D721Med (cell line): Measurements from ENCODE around the gene PRB2.
"Not testable (repeated sequence)": the region's sequence is repeated elsewhere in the genome, so short reads cannot be mapped to it uniquely, and the experiment has no call there.

ENCODE experiments used
- DNase-seq: peaks from one replicate; pipeline ENCODE4 v3.0.0; 2011; ENCODE audit warnings: low spot score; ENCODE audit not compliant: insufficient read length
- FAIRE-seq: peaks from 2 replicates; lab custom pipeline; 2011; peaks lifted over from hg19 to GRCh38; lab: Jason Lieb, UNC
- CTCF ChIP-seq: IDR thresholded peaks from 2 replicates; pipeline ENCODE4 v1.5.1; 2012; ENCODE audit warnings: mild to moderate bottlenecking, control low read depth; ENCODE audit not compliant: insufficient read depth; ENCODE audit errors: missing control alignments

PRB2 gene

GRCh38 chr12:11395467-11395866, at the start of gene PRB2:
PRB2 (minus strand) TSS chr12:11395567; CDS start chr12:11395529, 38 bp downstream.
- not testable (repeated sequence) for DNase-seq, FAIRE-seq

- no peak for DNase-seq
- no peak for TF ChIP-seq CTCF
- no peak for FAIRE-seq
Observed at GRCh38 chr12:11437966-11438365, 42.6 kb upstream of the PRB2 start.

DNA sequence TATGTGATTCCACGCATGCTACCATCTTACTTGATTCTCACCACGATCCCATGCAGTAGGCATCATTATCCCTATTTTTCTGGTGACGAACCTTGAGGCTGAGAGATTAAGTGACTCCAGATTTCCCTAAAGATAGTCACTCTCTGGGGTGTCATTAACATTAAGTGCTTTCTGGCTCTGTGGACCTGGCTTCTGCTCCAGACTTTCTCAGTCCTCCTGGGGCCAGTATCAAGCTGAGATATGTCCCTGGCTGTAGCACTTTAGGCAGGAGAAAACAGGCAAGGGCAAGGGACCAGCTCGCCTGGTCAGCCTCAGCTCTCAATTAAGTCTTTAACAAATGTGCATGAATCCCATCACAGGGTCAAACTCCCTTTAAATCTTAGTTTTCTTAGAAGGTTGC, 38.3 kb upstream of the PRB2 start:
- no peak for TF ChIP-seq CTCF
- DNase-seq: no peak
- FAIRE-seq: no peak

DNA sequence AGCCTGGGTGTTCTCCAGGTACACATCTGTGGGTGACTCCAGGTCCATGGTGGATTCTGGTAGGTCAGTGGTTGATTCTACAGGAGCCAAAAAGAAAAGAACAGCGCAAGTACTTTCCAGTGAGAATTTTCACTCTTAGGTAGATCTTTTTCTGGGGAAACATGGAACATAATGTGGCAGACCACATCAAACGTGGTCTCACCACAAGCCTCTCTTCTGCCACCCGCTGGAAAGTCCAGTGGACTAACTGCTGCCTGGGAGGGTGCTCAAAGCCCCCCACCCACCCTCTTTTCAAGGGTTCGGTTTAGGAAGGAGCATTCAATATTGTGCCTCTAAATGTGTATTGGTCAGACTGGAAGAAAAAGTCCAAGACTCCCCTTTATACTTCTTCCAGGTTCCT, 36.1 kb upstream of the PRB2 start:
- TF ChIP-seq CTCF: no peak
- FAIRE-seq: no peak
- DNase-seq: no peak

DNA sequence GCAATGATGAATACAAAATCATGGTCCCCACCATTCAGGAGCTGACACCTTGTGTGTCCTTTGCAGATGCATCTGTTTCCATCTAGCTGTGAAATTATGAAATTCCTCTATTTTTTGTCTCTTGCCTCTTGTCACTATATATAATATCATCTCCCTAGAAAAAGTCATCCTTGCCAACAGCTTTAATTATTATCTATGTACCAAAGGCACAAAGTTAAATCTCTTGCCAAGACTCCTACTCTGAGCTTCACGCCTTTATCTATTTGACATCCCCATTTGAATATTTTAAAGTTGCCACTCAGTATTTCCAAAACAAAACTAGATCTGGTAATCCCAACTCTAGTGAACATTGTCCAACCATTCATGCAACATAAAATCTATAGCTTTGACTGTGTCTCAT, 32.0 kb upstream of the PRB2 start:
- no peak for FAIRE-seq
- TF ChIP-seq CTCF: no peak
- no peak for DNase-seq

DNA sequence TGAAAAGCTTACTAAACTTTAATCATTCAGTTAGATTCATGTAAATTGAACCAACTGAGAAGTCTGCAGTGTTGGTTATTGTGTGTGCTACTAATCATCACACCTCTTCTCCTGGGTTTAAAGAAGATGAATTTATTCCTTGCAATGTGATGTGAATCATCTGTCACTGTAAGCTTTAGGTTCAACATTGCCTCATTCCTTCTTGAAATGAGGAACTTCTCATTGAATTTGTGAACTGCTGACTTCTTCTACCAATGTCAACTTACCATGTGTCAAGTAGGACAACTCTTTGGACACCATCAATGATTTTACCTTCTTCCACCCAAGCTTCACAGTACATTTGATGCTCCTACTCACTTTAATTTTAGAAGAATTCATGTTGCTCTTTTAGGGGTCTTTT, 17.4 kb upstream of the PRB2 start:
- no peak for FAIRE-seq
- no peak for DNase-seq
- TF ChIP-seq CTCF: no peak

DNA sequence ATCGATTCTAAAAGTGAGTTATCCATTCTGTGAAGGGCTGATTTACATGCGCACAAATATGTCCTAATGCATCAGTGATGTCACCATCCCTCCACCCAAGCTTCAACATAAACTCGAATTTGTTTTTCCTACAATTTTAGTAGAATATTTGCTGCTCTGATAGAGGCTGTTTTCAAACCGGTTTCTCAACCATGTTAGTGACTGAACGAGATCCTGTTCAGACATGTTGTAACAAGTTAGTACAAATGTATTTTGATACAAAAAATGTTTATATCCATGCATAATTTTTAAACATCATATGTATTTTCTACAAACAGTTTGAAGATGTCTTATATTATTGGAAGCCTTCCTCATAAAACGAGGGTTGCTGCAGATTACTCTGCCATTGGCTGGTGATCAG, 12.7 kb upstream of the PRB2 start:
- no peak for DNase-seq
- TF ChIP-seq CTCF: no peak
- no peak for FAIRE-seq

DNA sequence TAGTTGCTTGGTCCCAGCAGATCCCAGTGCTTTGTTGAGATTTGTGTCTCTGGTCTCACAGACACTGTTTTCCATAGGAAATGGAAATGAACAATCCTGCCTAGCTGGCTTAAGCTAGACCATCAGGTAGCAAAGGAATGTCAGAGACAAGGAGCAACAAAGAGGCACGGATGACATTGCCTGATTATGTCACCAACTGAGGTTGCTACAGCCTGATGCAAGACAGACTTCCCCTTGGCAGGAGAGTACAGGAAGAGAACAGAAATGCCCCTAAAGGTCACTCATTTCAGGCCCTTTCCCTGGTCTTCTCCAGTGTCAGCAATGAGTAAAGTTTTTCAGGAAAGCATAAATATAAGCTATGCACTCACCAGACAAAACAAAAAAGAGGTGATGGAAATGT, 2.0 kb upstream of the PRB2 start:
- DNase-seq: no peak
- TF ChIP-seq CTCF: no peak
- no peak for FAIRE-seq

- not testable (repeated sequence) for DNase-seq, FAIRE-seq
Observed at GRCh38 chr12:11391456-11391855, 3.9 kb downstream of the PRB2 start.

DNA sequence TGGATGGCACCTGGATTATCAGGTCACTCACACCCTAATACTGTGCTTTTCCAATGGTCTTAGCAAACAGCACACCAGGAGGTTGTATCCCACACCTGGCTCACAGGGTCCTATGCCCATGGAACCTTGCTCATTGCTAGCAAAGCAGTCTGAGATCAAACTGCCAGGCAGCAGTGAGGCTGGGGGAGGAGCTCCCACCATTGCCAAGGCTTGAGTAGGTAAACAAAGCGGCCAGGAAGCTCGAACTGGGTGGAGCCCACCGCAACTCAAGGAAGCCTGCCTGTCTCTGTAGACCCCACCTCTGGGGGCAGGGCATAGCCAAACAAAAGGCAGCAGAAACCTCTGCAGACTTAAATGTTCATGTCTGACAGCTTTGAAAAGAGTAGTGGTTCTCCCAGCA, 17.9 kb downstream of the PRB2 start:
- not testable (repeated sequence) for FAIRE-seq, DNase-seq
